ENCODE data around the gene CCDC179. TPM values are rescaled to one million over a fixed set of nuclear protein-coding genes. Genes with fewer than 3 reads are reported as not detected.

The CCDC179 gene
- total and polyA plus RNA-seq, 12 donors = not detected

- Histone ChIP-seq H3K4me1 (peaks cover 0 to 4% (median 0%) of the 10 kb centered on the region in 9 donors), H3K36me3 (no peaks in the 10 kb centered on the region), H3K9me3 (no peaks in the 10 kb centered on the region), H3K27ac (no peak overlapping the region), H3K27me3 (no peaks in the 10 kb centered on the region), H3K4me3 (no peak overlapping the region)
- TF ChIP-seq, protein P1, sequence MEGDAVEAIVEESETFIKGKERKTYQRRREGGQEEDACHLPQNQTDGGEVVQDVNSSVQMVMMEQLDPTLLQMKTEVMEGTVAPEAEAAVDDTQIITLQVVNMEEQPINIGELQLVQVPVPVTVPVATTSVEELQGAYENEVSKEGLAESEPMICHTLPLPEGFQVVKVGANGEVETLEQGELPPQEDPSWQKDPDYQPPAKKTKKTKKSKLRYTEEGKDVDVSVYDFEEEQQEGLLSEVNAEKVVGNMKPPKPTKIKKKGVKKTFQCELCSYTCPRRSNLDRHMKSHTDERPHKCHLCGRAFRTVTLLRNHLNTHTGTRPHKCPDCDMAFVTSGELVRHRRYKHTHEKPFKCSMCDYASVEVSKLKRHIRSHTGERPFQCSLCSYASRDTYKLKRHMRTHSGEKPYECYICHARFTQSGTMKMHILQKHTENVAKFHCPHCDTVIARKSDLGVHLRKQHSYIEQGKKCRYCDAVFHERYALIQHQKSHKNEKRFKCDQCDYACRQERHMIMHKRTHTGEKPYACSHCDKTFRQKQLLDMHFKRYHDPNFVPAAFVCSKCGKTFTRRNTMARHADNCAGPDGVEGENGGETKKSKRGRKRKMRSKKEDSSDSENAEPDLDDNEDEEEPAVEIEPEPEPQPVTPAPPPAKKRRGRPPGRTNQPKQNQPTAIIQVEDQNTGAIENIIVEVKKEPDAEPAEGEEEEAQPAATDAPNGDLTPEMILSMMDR (IDR thresholded peaks at IDR 0.05) = no peak
- ATAC-seq (no peak), DNase-seq (no peak)
- intact Hi-C loops (cut with DNase I) = no loop called here
These were observed 18.3 kb upstream of the CCDC179 start for GRCh38 chr11:22878604-22879003.

DNA sequence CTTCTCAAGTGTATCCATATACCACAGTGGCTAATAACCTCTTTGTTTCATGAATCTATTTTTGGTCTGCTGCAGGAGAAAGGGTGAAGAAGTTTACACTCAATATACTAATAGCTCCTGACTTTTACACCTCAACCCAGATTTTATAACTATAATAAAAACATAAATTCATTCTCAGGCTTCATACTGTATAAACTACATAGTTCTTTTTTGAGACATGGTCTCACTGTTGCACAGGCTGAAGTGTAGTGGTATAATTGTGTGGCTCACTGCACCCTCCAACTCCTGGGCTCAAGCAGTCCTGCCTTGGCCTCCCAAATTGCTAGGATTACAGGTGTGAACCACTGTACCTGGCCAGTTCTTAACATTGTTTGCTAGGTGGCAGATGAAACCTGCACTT lies 17.8 kb upstream of the CCDC179 start:
- Histone ChIP-seq H3K4me3 (no peak overlapping the region), H3K4me1 (peaks cover 0 to 4% (median 0%) of the 10 kb centered on the region in 9 donors), H3K27ac (no peak overlapping the region), H3K36me3 (no peaks in the 10 kb centered on the region), H3K9me3 (no peaks in the 10 kb centered on the region), H3K27me3 (no peaks in the 10 kb centered on the region)
- intact Hi-C loops (cut with DNase I) = no loop called here
- no peak for ATAC-seq
- DNase-seq = no peak
- TF ChIP-seq, protein P1 (IDR thresholded peaks at IDR 0.05) = no peak

- DNase-seq = peak in 1 of 2 donors; percentile 69
- no peak overlapping the region for H3K4me3 ChIP-seq
- TF ChIP-seq, protein P1 (IDR thresholded peaks at IDR 0.05) = peak; percentile 57 to 89 (median 77)
- H3K9me3 ChIP-seq = no peaks in the 10 kb centered on the region
- WGBS, 2 donors = 6 to 8% methylated on average over 2 of the region's 2 CpGs
- no peak overlapping the region for H3K27ac ChIP-seq
- peak in 4 of 8 donors; percentile 54 to 74 (median 69) for ATAC-seq
- H3K27me3 ChIP-seq = no peaks in the 10 kb centered on the region
- no peaks in the 10 kb centered on the region for H3K36me3 ChIP-seq
- intact Hi-C loops (cut with DNase I) = no loop called here
- peaks cover 0 to 4% (median 0%) of the 10 kb centered on the region in 9 donors for H3K4me1 ChIP-seq
These were observed 15.7 kb upstream of the CCDC179 start for GRCh38 chr11:22875869-22876473.

DNA sequence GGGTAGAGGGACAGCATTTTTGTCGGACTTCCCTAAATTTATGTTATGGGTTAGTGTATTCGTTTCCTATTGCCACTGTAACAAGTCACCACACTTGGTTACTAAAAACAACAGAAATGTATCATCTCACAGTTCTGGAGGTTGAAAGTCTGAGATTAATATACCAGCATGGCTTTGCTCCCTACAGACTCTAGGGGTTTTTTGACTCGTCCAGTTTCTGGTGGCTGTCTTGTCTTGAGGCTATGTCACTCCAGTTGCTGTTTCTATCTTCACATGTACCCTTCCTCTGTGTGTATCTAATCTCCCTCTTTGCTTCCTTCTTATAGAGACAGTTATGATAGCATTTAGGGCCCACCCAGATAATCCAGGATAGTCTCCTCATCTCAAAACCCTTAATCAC lies 9.1 kb upstream of the CCDC179 start:
- ATAC-seq (no peak), DNase-seq (no peak)
- no peaks in the 10 kb centered on the region for H3K9me3 ChIP-seq
- no peaks in the 10 kb centered on the region for H3K4me1 ChIP-seq
- intact Hi-C loops (cut with DNase I) = no loop called here
- H3K27me3 ChIP-seq = no peaks in the 10 kb centered on the region
- WGBS, 2 donors = 85 to 87% methylated on average over 3 of the region's 3 CpGs
- TF ChIP-seq, protein P1 (IDR thresholded peaks at IDR 0.05) = no peak
- H3K36me3 ChIP-seq = no peaks in the 10 kb centered on the region
- H3K27ac ChIP-seq = no peak overlapping the region
- no peak overlapping the region for H3K4me3 ChIP-seq

Measured in heart right ventricle (tissue), 16 donors.